Heart right ventricle (tissue), 16 donors: Measurements from ENCODE around the gene HLCS. TPM values are rescaled to one million over a fixed set of nuclear protein-coding genes. Genes with fewer than 3 reads are reported as not detected.
"Not testable (repeated sequence)": the region's sequence is repeated elsewhere in the genome, so short reads cannot be mapped to it uniquely, and the experiment has no call there.

ENCODE experiments used
- ATAC-seq, 8 donors: fragments of 200-7000 bp; cut with Tn5 transposase; one replicate each; pipeline ENCODE4 v1.9.1; 2020; ENCODE audit warnings: mild to moderate bottlenecking in 8 of 8, moderate library complexity in 8 of 8, moderate number of reproducible peaks in 1 of 8
- DNase-seq, 2 donors: peaks; one replicate each; pipeline ENCODE4 v3.0.0-alpha.2; 2020
- H3K27ac ChIP-seq, 10 donors: fragments of 200-600 bp; sonication (generic) in 2 of 10; one replicate each; pipeline versions ENCODE4 v1.5.0 to v1.8.0; 2020 to 2022; ENCODE audit warnings: mild to moderate bottlenecking in 3 of 10
- H3K27me3 ChIP-seq, 7 donors: fragments of 200-600 bp; one replicate each; pipeline ENCODE4 v1.8.0; 2021 to 2022; ENCODE audit warnings: mild to moderate bottlenecking in 2 of 7
- H3K36me3 ChIP-seq, 9 donors: fragments of 200-600 bp; sonication (generic) in 1 of 9; one replicate each; pipeline versions ENCODE4 v1.5.0 to v1.8.0; 2020 to 2022; ENCODE audit warnings: mild to moderate bottlenecking in 2 of 9
- H3K4me1 ChIP-seq, 9 donors: fragments of 200-600 bp; sonication (generic) in 1 of 9; one replicate each; pipeline versions ENCODE4 v1.5.0 to v1.8.0; 2020 to 2022; ENCODE audit warnings: mild to moderate bottlenecking in 4 of 9
- H3K4me3 ChIP-seq, 10 donors: fragments of 200-600 bp; sonication (generic) in 2 of 10; one replicate each; pipeline versions ENCODE4 v1.5.0 to v1.8.0; 2020 to 2022; ENCODE audit warnings: mild to moderate bottlenecking in 7 of 10, moderate library complexity in 2 of 10
- H3K9me3 ChIP-seq, 11 donors: fragments of 200-600 bp in 10 of 11; sonication (generic) in 2 of 11; one replicate each; pipeline versions ENCODE4 v1.5.0 to v1.8.0; 2013 to 2022; ENCODE audit warnings: mild to moderate bottlenecking in 2 of 11, control low read depth in 1 of 11, moderate library complexity in 1 of 11
- WGBS, 2 donors: extraction: QIAGEN DNeasy Blood & Tissue Kit; methylation state at CpG; one replicate each; pipeline ENCODE4 v1.1.7; 2013; ENCODE audit warnings: inconsistent platforms in 1 of 2; 5-methylcytosine and 5-hydroxymethylcytosine counted together
- intact Hi-C, 10 donors: fragments of 100-400 bp; cut with DNase I; formaldehyde crosslinking; loops; one replicate each; pipeline versions ENCODE4 v1.11.1 to v1.14.2; 2022
- polyA plus RNA-seq, 2 donors: library from polyadenylated mRNA; stranded (reverse); fragments of 200-250 nt; gene quantifications; one replicate each; pipeline ENCODE4 v1.2.3, GENCODE V29; 2013
- total RNA-seq, 10 donors: library from RNA; stranded (reverse); fragmentation: NEBNext Ultra II Directional in 3 of 10; extraction: Animal tissue kit (Norgen Biotek cat#: 25700) in 3 of 10; gene quantifications; one replicate each; pipeline versions ENCODE4 v1.2.1 to v1.2.4, GENCODE V29; 2021 to 2023
- TF ChIP-seq, protein P1 (sequence below), 9 donors: fragments of 200-600 bp; sonication (generic) in 2 of 9; IDR thresholded peaks; one replicate each; pipeline versions ENCODE4 v1.5.0 to v1.8.0; 2021 to 2022; ENCODE audit warnings: antibody characterized with exemption in 9 of 9, mild to moderate bottlenecking in 5 of 9, moderate library complexity in 1 of 9
- donor health status: Arrhythmogenic right ventricular cardiomyopathy.
- donor health status: ischemic (EF 13 %, LVEDD 7.1; RV severe dilation, severe dysfunction).
- donor health status: healthy with polysubstance abuse.
- donor health status: DM: no; HTN: yes; CAD: no.
- donor health status: DM: no; HTN: no; CAD: no.
- donor health status: ischemic (EF 25% LVEDD 6.9; RV normal size, moderate dysfunction).
- donor health status: ischemic (EF 25% LVEDD 5.7; RV mildly dilated, moderate dysfunction).
- donor health status: healthy.
- donor health status: DM: yes; HTN: yes; CAD: no.
- donor health status: Ischemic cardiomyopathy.
- donor health status: ischemic (EF 35%, LVEDD 5.7; RV mildly dilated, moderate dysfunction).
- donor health status: nonischemic (EF 11% LVEDD 7.7; RV severe dilation, severe dysfunction).
- donor health status: DM: yes; HTN: yes; CAD: no.
- donor health status: PGD.
- donor health status: ischemic (EF 29% LVEDD 5.4; RV normal size, mild dysfunction).
- donor health status: nonischemic (EF 23%, LVEDD 6.1; RV moderate dilation, normal function).

The HLCS gene
- total and polyA plus RNA-seq, 12 donors = 2.0 to 9.6 (median 6.7) TPM

DNA sequence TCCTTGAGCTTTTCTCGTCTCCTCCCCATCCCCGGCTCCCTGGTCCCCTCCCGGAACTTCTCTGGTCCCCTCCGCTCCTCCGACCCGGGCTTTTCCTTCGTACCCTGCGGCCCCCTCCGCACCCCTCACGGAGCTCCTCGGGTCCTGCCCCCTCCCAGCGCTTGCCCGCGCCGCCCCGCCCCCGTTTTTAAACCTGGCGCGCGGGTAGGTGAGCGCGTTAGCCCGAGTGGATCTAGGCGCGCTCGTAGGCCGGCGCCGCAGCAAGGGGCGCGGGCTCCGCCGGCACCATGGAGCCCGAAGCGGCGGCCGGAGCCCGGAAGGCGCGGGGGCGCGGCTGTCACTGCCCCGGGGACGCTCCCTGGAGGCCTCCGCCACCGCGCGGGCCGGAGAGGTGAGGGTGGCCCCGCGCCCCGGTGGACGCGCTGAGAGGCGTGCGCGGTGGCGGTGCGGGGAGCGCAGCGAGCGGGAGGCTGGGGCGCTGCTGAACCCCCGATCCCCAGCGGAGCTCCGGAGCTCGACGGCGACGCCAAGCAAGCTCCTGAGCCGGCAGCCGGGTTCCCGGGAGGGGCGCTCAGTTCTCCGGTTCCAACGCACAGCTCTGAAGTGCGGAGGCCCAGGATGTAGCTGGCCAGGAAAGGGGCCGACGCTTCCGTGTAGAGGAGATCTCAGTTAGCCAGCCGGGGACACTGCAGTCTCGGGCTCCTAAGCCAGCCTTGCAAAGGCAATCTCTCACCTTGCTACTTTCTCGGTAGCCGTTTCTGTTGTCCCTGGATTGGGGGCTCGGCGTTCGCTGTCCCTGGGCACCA is 40.2 kb upstream of the HLCS start, which contains the start of gene RIPPLY3:
Gene RIPPLY3 (plus strand): TSS at position 217 of the 806 bp plus-strand sequence. CDS start 71 bp downstream, at position 288.
- Histone ChIP-seq H3K27me3 (peaks cover 25 to 68% (median 62%) of the 10 kb centered on the region in 7 donors), H3K4me1 (peaks cover 0 to 25% (median 15%) of the 10 kb centered on the region in 9 donors), H3K36me3 (no peaks in the 10 kb centered on the region), H3K4me3 (peak within 1 kb of the TSS in 9 of 10 donors; percentile 32 to 60 (median 44)), H3K27ac (no peak within 1 kb of the TSS), H3K9me3 (no peaks in the 10 kb centered on the region)
- intact Hi-C loops = loop anchor here in 1 of 10 donors (10.0 kb wide), 1 partner anchor 502 kb away; no protein-coding TSS in a partner anchor
- no peak for DNase-seq
- peak in 3 of 8 donors; percentile 19 to 23 (median 22) for ATAC-seq
- TF ChIP-seq, protein P1, sequence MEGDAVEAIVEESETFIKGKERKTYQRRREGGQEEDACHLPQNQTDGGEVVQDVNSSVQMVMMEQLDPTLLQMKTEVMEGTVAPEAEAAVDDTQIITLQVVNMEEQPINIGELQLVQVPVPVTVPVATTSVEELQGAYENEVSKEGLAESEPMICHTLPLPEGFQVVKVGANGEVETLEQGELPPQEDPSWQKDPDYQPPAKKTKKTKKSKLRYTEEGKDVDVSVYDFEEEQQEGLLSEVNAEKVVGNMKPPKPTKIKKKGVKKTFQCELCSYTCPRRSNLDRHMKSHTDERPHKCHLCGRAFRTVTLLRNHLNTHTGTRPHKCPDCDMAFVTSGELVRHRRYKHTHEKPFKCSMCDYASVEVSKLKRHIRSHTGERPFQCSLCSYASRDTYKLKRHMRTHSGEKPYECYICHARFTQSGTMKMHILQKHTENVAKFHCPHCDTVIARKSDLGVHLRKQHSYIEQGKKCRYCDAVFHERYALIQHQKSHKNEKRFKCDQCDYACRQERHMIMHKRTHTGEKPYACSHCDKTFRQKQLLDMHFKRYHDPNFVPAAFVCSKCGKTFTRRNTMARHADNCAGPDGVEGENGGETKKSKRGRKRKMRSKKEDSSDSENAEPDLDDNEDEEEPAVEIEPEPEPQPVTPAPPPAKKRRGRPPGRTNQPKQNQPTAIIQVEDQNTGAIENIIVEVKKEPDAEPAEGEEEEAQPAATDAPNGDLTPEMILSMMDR (IDR thresholded peaks at IDR 0.05) = no peak
- WGBS, 2 donors = 1 to 2% methylated on average over 75 to 87 of the region's 87 CpGs

GRCh38 chr21:37005548-37006485 is 39.3 kb upstream of the HLCS start:
- peaks cover 25 to 61% (median 54%) of the 10 kb centered on the region in 7 donors for H3K27me3 ChIP-seq

DNA sequence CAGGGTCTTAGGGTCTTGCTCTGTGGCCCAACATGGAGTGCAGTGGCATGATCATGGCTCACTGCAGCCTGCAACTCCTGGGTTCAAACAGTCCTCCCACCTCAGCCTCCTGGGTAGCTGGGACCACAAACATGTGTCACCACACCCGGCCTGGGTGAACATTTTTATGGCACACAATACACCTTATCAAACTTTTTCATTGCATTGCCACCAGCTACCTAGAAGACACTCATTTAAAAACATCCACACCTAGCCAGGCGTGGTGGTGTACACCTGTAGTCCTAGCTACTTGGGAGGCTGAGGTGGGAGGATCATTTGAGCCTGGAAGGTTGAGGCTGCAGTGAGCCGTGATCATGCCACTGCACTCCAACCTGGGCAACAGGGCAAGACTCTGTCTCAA is 37.4 kb upstream of the HLCS start:
- 64 to 81% methylated on average over 3 of the region's 3 CpGs for WGBS, 2 donors
- H3K27ac ChIP-seq, DNase-seq, H3K36me3 ChIP-seq, ATAC-seq, H3K4me3 ChIP-seq, H3K9me3 ChIP-seq: not testable (repeated sequence)
- Histone ChIP-seq H3K27me3 (peaks cover 25 to 42% (median 36%) of the 10 kb centered on the region in 7 donors), H3K4me1 (peaks cover 0 to 16% (median 10%) of the 10 kb centered on the region in 9 donors)
- intact Hi-C loops = loop anchor here in 1 of 10 donors (10.0 kb wide), 1 partner anchor 499 kb away; no protein-coding TSS in a partner anchor

More at GRCh38 chr21:37005548-37006485, 39.3 kb upstream of the HLCS start:
- Histone ChIP-seq H3K4me3 (peak overlapping the region in 9 of 10 donors; percentile 32 to 60 (median 44)), H3K4me1 (peaks cover 0 to 25% (median 15%) of the 10 kb centered on the region in 9 donors), H3K27ac (no peak overlapping the region), H3K36me3 (no peaks in the 10 kb centered on the region), H3K9me3 (no peaks in the 10 kb centered on the region)
- DNase-seq (no peak), ATAC-seq (no peak)
- TF ChIP-seq, protein P1 (IDR thresholded peaks at IDR 0.05) = no peak
- 13 to 18% methylated on average over 76 of the region's 76 CpGs for WGBS, 2 donors
- intact Hi-C loops = loop anchor here in 1 of 10 donors (10.0 kb wide), 1 partner anchor 501 kb away; no protein-coding TSS in a partner anchor

GRCh38 chr21:37002851-37003250 is 36.4 kb upstream of the HLCS start:
- 85 to 91% methylated on average over 12 of the region's 12 CpGs for WGBS, 2 donors
- peaks cover 0 to 16% (median 10%) of the 10 kb centered on the region in 9 donors for H3K4me1 ChIP-seq
- H3K36me3 ChIP-seq, DNase-seq, H3K9me3 ChIP-seq, ATAC-seq, H3K27ac ChIP-seq, H3K4me3 ChIP-seq: not testable (repeated sequence)
- intact Hi-C loops = loop anchor here in 1 of 10 donors (10.0 kb wide), 1 partner anchor 498 kb away; no protein-coding TSS in a partner anchor
- peaks cover 14 to 31% (median 26%) of the 10 kb centered on the region in 7 donors for H3K27me3 ChIP-seq
